Measurements from ENCODE around the gene CAMSAP1.

CAMSAP1 gene

GRCh38 chr9:135774794-135775525, 132.4 kb downstream of the CAMSAP1 start:
- no peak for TF ChIP-seq CTCF (IDR thresholded peaks at IDR 0.05; ENCODE audit: low read depth, low read length)
- DNase-seq (ENCODE audit: low read depth, low spot score) = no peak
- H3K4me3 ChIP-seq (ENCODE audit: low read depth, low read length) = no peak overlapping the region
- in situ Hi-C loops (cut with HindIII; ENCODE audit: low sequenced_read_pairs) = no loop called here

- DNase-seq (ENCODE audit: low read depth, low spot score) = no peak
- in situ Hi-C loops (cut with HindIII; ENCODE audit: low sequenced_read_pairs) = no loop called here
- H3K4me3 ChIP-seq (ENCODE audit: low read depth, low read length) = no peak overlapping the region
- TF ChIP-seq CTCF (IDR thresholded peaks at IDR 0.05; ENCODE audit: low read depth, low read length) = no peak
Measured at GRCh38 chr9:135774239-135774747, 133.1 kb downstream of the CAMSAP1 start.

GRCh38 chr9:135773530-135774238, 133.7 kb downstream of the CAMSAP1 start:
- H3K4me3 ChIP-seq (ENCODE audit: low read depth, low read length) = no peak overlapping the region
- TF ChIP-seq CTCF (IDR thresholded peaks at IDR 0.05; ENCODE audit: low read depth, low read length) = no peak
- no peak for DNase-seq (ENCODE audit: low read depth, low spot score)
- in situ Hi-C loops (cut with HindIII; ENCODE audit: low sequenced_read_pairs) = no loop called here

GRCh38 chr9:135772702-135773493, 134.4 kb downstream of the CAMSAP1 start:
- in situ Hi-C loops (cut with HindIII; ENCODE audit: low sequenced_read_pairs) = no loop called here
- no peak for DNase-seq (ENCODE audit: low read depth, low spot score)
- no peak for TF ChIP-seq CTCF (IDR thresholded peaks at IDR 0.05; ENCODE audit: low read depth, low read length)
- no peak overlapping the region for H3K4me3 ChIP-seq (ENCODE audit: low read depth, low read length)

- in situ Hi-C loops (cut with HindIII; ENCODE audit: low sequenced_read_pairs) = no loop called here
- no peak for TF ChIP-seq CTCF (IDR thresholded peaks at IDR 0.05; ENCODE audit: low read depth, low read length)
- no peak overlapping the region for H3K4me3 ChIP-seq (ENCODE audit: low read depth, low read length)
- no peak for DNase-seq (ENCODE audit: low read depth, low spot score)
Measured at GRCh38 chr9:135772056-135772646, 135.2 kb downstream of the CAMSAP1 start.
